ENCODE data around the gene BACH2. TPM values are rescaled to one million over a fixed set of nuclear protein-coding genes. Genes with fewer than 3 reads are reported as not detected.

The BACH2 gene
- total RNA-seq, 6 donors from 2014 or later: 3.1 to 6.8 (median 5.3) TPM

- ATAC-seq (ENCODE audit: low FRiP score in 2 of 2) (no peak), DNase-seq (no peak)
- Histone ChIP-seq H3K4me1 (peaks cover 14 to 30% (median 18%) of the 10 kb centered on the region in 4 donors), H3K27me3 (peaks cover 0 to 16% (median 6%) of the 10 kb centered on the region in 4 donors), H3K9me3 (no peaks in the 10 kb centered on the region), H3K27ac (no peak overlapping the region), H3K36me3 (no peaks in the 10 kb centered on the region), H3K4me3 (no peak overlapping the region)
- WGBS, 2 donors: 84 to 90% methylated on average over 3 of the region's 3 CpGs
- TF ChIP-seq POLR2A (IDR thresholded peaks at IDR 0.05): no peak
- no peak for TF ChIP-seq EP300 (IDR thresholded peaks at IDR 0.05)
Observed at GRCh38 chr6:90293319-90293953, 3.2 kb downstream of the BACH2 start.

- H3K27ac ChIP-seq: no peak overlapping the region
Observed at GRCh38 chr6:90291565-90291964, 5.1 kb downstream of the BACH2 start.

GRCh38 chr6:90290811-90291420 lies 5.7 kb downstream of the BACH2 start:
- peaks cover 0 to 9% (median 2%) of the 10 kb centered on the region in 4 donors for H3K9me3 ChIP-seq
- TF ChIP-seq EP300 (IDR thresholded peaks at IDR 0.05) (no peak), POLR2A (IDR thresholded peaks at IDR 0.05) (no peak), CTCF (IDR thresholded peaks at IDR 0.05) (no peak), POLR2AphosphoS5 (IDR thresholded peaks at IDR 0.05) (no peak)
- peaks cover 0 to 11% (median 6%) of the 10 kb centered on the region in 4 donors for H3K27me3 ChIP-seq
- ATAC-seq (ENCODE audit: low FRiP score in 2 of 2) (no peak), DNase-seq (no peak)
- no peak overlapping the region for H3K4me3 ChIP-seq
- H3K4me1 ChIP-seq: peaks cover 14 to 19% (median 16%) of the 10 kb centered on the region in 4 donors
- 76 to 83% methylated on average over 5 of the region's 5 CpGs for WGBS, 2 donors
- no peak overlapping the region for H3K27ac ChIP-seq
- no peaks in the 10 kb centered on the region for H3K36me3 ChIP-seq

More at GRCh38 chr6:90291565-90291964, 5.1 kb downstream of the BACH2 start:
- Histone ChIP-seq H3K27me3 (peaks cover 0 to 11% (median 6%) of the 10 kb centered on the region in 4 donors), H3K36me3 (no peaks in the 10 kb centered on the region), H3K9me3 (peaks cover 0 to 9% (median 2%) of the 10 kb centered on the region in 4 donors), H3K4me1 (peaks cover 13 to 22% (median 14%) of the 10 kb centered on the region in 4 donors), H3K4me3 (no peak overlapping the region)
- TF ChIP-seq POLR2A (IDR thresholded peaks at IDR 0.05): no peak
- no peak for TF ChIP-seq CTCF (IDR thresholded peaks at IDR 0.05)
- TF ChIP-seq EP300 (IDR thresholded peaks at IDR 0.05): no peak
- no peak for TF ChIP-seq POLR2AphosphoS5 (IDR thresholded peaks at IDR 0.05)
- no peak for DNase-seq
- ATAC-seq (ENCODE audit: low FRiP score in 2 of 2): no peak
- 73 to 76% methylated on average over 4 of the region's 4 CpGs for WGBS, 2 donors

GRCh38 chr6:90289902-90290301 lies 6.7 kb downstream of the BACH2 start:
- DNase-seq: no peak
- peaks cover 0 to 9% (median 2%) of the 10 kb centered on the region in 4 donors for H3K9me3 ChIP-seq
- WGBS, 2 donors: 100% methylated on average over 1 of the region's 1 CpG
- ATAC-seq (ENCODE audit: low FRiP score in 2 of 2): no peak
- H3K4me3 ChIP-seq: no peak overlapping the region
- H3K27ac ChIP-seq: no peak overlapping the region
- TF ChIP-seq EP300 (IDR thresholded peaks at IDR 0.05) (no peak), CTCF (IDR thresholded peaks at IDR 0.05) (no peak), POLR2A (IDR thresholded peaks at IDR 0.05) (no peak), POLR2AphosphoS5 (IDR thresholded peaks at IDR 0.05) (no peak)
- peaks cover 14 to 23% (median 17%) of the 10 kb centered on the region in 4 donors for H3K4me1 ChIP-seq
- H3K36me3 ChIP-seq: no peaks in the 10 kb centered on the region
- peaks cover 0 to 5% (median 0%) of the 10 kb centered on the region in 4 donors for H3K27me3 ChIP-seq

- TF ChIP-seq EP300 (IDR thresholded peaks at IDR 0.05) (no peak), POLR2AphosphoS5 (IDR thresholded peaks at IDR 0.05) (no peak), POLR2A (IDR thresholded peaks at IDR 0.05) (no peak), CTCF (IDR thresholded peaks at IDR 0.05) (no peak)
- peaks cover 0 to 9% (median 2%) of the 10 kb centered on the region in 4 donors for H3K9me3 ChIP-seq
- H3K36me3 ChIP-seq: no peaks in the 10 kb centered on the region
- no peak for DNase-seq
- H3K27ac ChIP-seq: no peak overlapping the region
- H3K4me3 ChIP-seq: no peak overlapping the region
- WGBS, 2 donors: 14 to 43% methylated on average over 1 of the region's 1 CpG
- no peak for ATAC-seq (ENCODE audit: low FRiP score in 2 of 2)
- no peaks in the 10 kb centered on the region for H3K27me3 ChIP-seq
- H3K4me1 ChIP-seq: peaks cover 16 to 27% (median 22%) of the 10 kb centered on the region in 4 donors
Observed at GRCh38 chr6:90288404-90288803, 8.2 kb downstream of the BACH2 start.

All from upper lobe of left lung (tissue), 6 donors.